IMR-90 (cell line): ENCODE results near the gene TTC39B. TPM values are rescaled to one million over a fixed set of nuclear protein-coding genes. Genes with fewer than 3 reads are reported as not detected.
A peak's percentile ranks its signal among the peaks of the same experiment; 100 is the strongest.

ENCODE experiments used
- ATAC-seq: fragments of 200-7000 bp; cut with Tn5 transposase; 2 replicates; pipeline ENCODE4 v1.9.1; 2020; ENCODE audit warnings: low read depth, mild to moderate bottlenecking, moderate library complexity
- BruUV-seq: library from RNA; stranded (reverse); fragments of 400-500 nt; replicated peaks from 2 replicates; lab custom pipeline; 2021; lab: Mats Ljungman, UMichigan
- CTCF ChIA-PET: fragments of 300-600 bp; formaldehyde crosslinking; extraction: SDS; loops from one replicate; lab custom pipeline; 2021; ENCODE audit warnings: antibody characterized with exemption; lab: Yijun Ruan, JAX
- POLR2A ChIA-PET: fragments of 300-600 bp; sonication (Branson Sonifier 250); formaldehyde crosslinking; loops from one replicate; lab custom pipeline; 2022; ENCODE audit warnings: antibody characterized with exemption; ENCODE audit not compliant: unreplicated experiment; lab: Charles Lee
- DNase-seq: peaks from one replicate; pipeline ENCODE4 v3.0.0; 2013
- H2AFZ ChIP-seq: replicated peaks from 2 replicates; pipeline ENCODE3; 2013; ENCODE audit warnings: low read length, mild to moderate bottlenecking; ENCODE audit not compliant: poor library complexity
- H2AK5ac ChIP-seq: 2 replicates; pipeline ENCODE4 v1.6.1; 2013; ENCODE audit warnings: low read depth, low read length, inconsistent platforms
- H2AK9ac ChIP-seq: replicated peaks from 2 replicates; pipeline ENCODE3; 2013; ENCODE audit warnings: mild to moderate bottlenecking, low read depth, low read length, moderate library complexity; ENCODE audit not compliant: poor library complexity
- H2BK120ac ChIP-seq: 2 replicates; pipeline ENCODE4 v1.6.1; 2013; ENCODE audit warnings: low read depth, low read length, inconsistent platforms
- H2BK15ac ChIP-seq: 3 replicates; pipeline ENCODE4 v1.6.1; 2013; ENCODE audit warnings: low read depth, low read length, inconsistent platforms
- H2BK20ac ChIP-seq: 2 replicates; pipeline ENCODE4 v1.6.1; 2013; ENCODE audit warnings: low read depth, mild to moderate bottlenecking, inconsistent platforms, low read length, moderate library complexity
- H2BK5ac ChIP-seq: 2 replicates; pipeline ENCODE4 v1.6.1; 2013; ENCODE audit warnings: mild to moderate bottlenecking, low read depth, low read length, inconsistent platforms; ENCODE audit not compliant: poor library complexity, severe bottlenecking
- H3K14ac ChIP-seq: replicated peaks from 2 replicates; pipeline ENCODE4 v1.6.1; 2013; ENCODE audit warnings: low read depth, low read length, inconsistent platforms
- H3K18ac ChIP-seq: 2 replicates; pipeline ENCODE4 v1.6.1; 2013; ENCODE audit warnings: low read depth, low read length, control low read depth
- H3K23ac ChIP-seq: 2 replicates; pipeline ENCODE4 v1.6.1; 2013; ENCODE audit warnings: low read depth, low read length, inconsistent platforms
- H3K27ac ChIP-seq: 2 replicates; pipeline ENCODE4 v1.5.1; 2013; ENCODE audit warnings: mild to moderate bottlenecking, control low read depth, low read length; ENCODE audit not compliant: insufficient read depth
- H3K27me3 ChIP-seq: 2 replicates; pipeline ENCODE4 v1.6.1; 2013; ENCODE audit warnings: low read length; ENCODE audit not compliant: control insufficient read depth, insufficient read depth
- H3K36me3 ChIP-seq: 2 replicates; pipeline ENCODE4 v1.6.1; 2013; ENCODE audit warnings: low read length, mixed read lengths; ENCODE audit not compliant: control insufficient read depth, insufficient read depth
- H3K4ac ChIP-seq: 2 replicates; pipeline ENCODE4 v1.6.1; 2013; ENCODE audit warnings: low read depth, low read length, inconsistent platforms
- H3K4me1 ChIP-seq: 2 replicates; pipeline ENCODE4 v1.6.1; 2013; ENCODE audit warnings: low read length, mixed read lengths; ENCODE audit not compliant: control insufficient read depth, insufficient read depth
- H3K4me2 ChIP-seq: 2 replicates; pipeline ENCODE4 v1.6.1; 2013; ENCODE audit warnings: low read depth, mild to moderate bottlenecking, control low read depth, low read length, moderate library complexity
- H3K4me3 ChIP-seq: 2 replicates; pipeline ENCODE4 v1.5.1; 2013; ENCODE audit warnings: low read depth, mild to moderate bottlenecking, control low read depth, low read length, moderate library complexity; ENCODE audit not compliant: insufficient read depth
- H3K56ac ChIP-seq: 2 replicates; pipeline ENCODE4 v1.6.1; 2013; ENCODE audit warnings: low read length, inconsistent platforms; ENCODE audit not compliant: insufficient read depth; ENCODE audit errors: extremely low read depth
- H3K79me1 ChIP-seq, 2 experiments: 2 replicates each; pipeline ENCODE4 v1.6.1; 2013; ENCODE audit warnings: low read length in 2 of 2, inconsistent platforms in 1 of 2, low read depth in 1 of 2
- H3K9ac ChIP-seq: 2 replicates; pipeline ENCODE4 v1.6.1; 2013; ENCODE audit warnings: low read depth, low read length, control low read depth
- H3K9me1 ChIP-seq: 2 replicates; pipeline ENCODE4 v1.6.1; 2013; ENCODE audit warnings: low read length, inconsistent platforms; ENCODE audit not compliant: insufficient read depth
- H3K9me3 ChIP-seq: 2 replicates; pipeline ENCODE4 v1.6.1; 2013; ENCODE audit warnings: low read length; ENCODE audit not compliant: control insufficient read depth, insufficient read depth
- H4K20me1 ChIP-seq: 2 replicates; pipeline ENCODE4 v1.6.1; 2013; ENCODE audit warnings: low read length, inconsistent platforms; ENCODE audit not compliant: insufficient read depth
- H4K5ac ChIP-seq: 2 replicates; pipeline ENCODE4 v1.6.1; 2013; ENCODE audit warnings: mild to moderate bottlenecking, low read depth, low read length, control low read depth
- H4K8ac ChIP-seq, 2 experiments: 2 replicates each; pipeline ENCODE4 v1.6.1; 2013; ENCODE audit warnings: low read depth in 2 of 2, low read length in 2 of 2, control low read depth in 1 of 2, inconsistent platforms in 1 of 2
- H4K91ac ChIP-seq: 2 replicates; pipeline ENCODE4 v1.6.1; 2013; ENCODE audit warnings: low read depth, low read length, inconsistent platforms; ENCODE audit not compliant: insufficient read depth
- BHLHE40 ChIP-seq: fragments of 150-350 bp; IDR thresholded peaks from 2 replicates; pipeline ENCODE4 v1.6.1; 2016; ENCODE audit warnings: mild to moderate bottlenecking, low read depth, low read length
- CEBPB ChIP-seq: IDR thresholded peaks from 2 replicates; pipeline ENCODE4 v1.6.1; 2012; ENCODE audit warnings: low read depth, low read length, improper control_type of control experiment
- CHD1 ChIP-seq: IDR thresholded peaks from 2 replicates; pipeline ENCODE4 v1.6.1; 2012; ENCODE audit warnings: low read depth, low read length, improper control_type of control experiment
- CTCF ChIP-seq: conservative IDR thresholded peaks from 2 replicates; pipeline ENCODE4 v1.5.1; 2012; ENCODE audit warnings: mild to moderate bottlenecking, low read depth, low read length, improper control_type of control experiment
- ELK1 ChIP-seq: fragments of 150-350 bp; IDR thresholded peaks from 2 replicates; pipeline ENCODE4 v1.6.1; 2016; ENCODE audit warnings: low read depth, mild to moderate bottlenecking, low read length, moderate library complexity, borderline replicate concordance
- FOS ChIP-seq: fragments of 150-350 bp; IDR thresholded peaks from 2 replicates; pipeline ENCODE4 v1.6.1; 2016; ENCODE audit warnings: low read depth, low read length
- MAFK ChIP-seq: IDR thresholded peaks from 2 replicates; pipeline ENCODE4 v1.6.1; 2012; ENCODE audit warnings: low read depth, low read length, improper control_type of control experiment
- MAZ ChIP-seq: IDR thresholded peaks from 2 replicates; pipeline ENCODE4 v1.6.1; 2012; ENCODE audit warnings: low read depth, mild to moderate bottlenecking, low read length, improper control_type of control experiment, moderate library complexity, borderline replicate concordance
- MXI1 ChIP-seq: IDR thresholded peaks from 2 replicates; pipeline ENCODE4 v1.6.1; 2012; ENCODE audit warnings: low read depth, mild to moderate bottlenecking, low read length, moderate library complexity, borderline replicate concordance
- NFE2L2 ChIP-seq: fragments of 150-350 bp; IDR thresholded peaks from 2 replicates; pipeline ENCODE4 v1.6.1; 2016; ENCODE audit warnings: low read depth, mild to moderate bottlenecking, low read length
- POLR2A ChIP-seq: IDR thresholded peaks from 2 replicates; pipeline ENCODE4 v1.6.1; 2012; ENCODE audit warnings: mild to moderate bottlenecking, low read depth, low read length
- RAD21 ChIP-seq: IDR thresholded peaks from 2 replicates; pipeline ENCODE4 v1.6.1; 2012; ENCODE audit warnings: low read length, improper control_type of control experiment
- RCOR1 ChIP-seq: IDR thresholded peaks from 2 replicates; pipeline ENCODE4 v1.6.1; 2012; ENCODE audit warnings: mild to moderate bottlenecking, low read length, improper control_type of control experiment; ENCODE audit not compliant: insufficient replicate concordance
- RFX5 ChIP-seq: IDR thresholded peaks from 2 replicates; pipeline ENCODE4 v1.8.0; 2012; ENCODE audit warnings: low read depth, mild to moderate bottlenecking, low read length, moderate library complexity
- SMC3 ChIP-seq: fragments of 150-350 bp; IDR thresholded peaks from 2 replicates; pipeline ENCODE4 v1.6.1; 2016; ENCODE audit warnings: low read depth, mild to moderate bottlenecking, antibody characterized with exemption, low read length, moderate library complexity
- USF2 ChIP-seq: fragments of 150-350 bp; IDR thresholded peaks from 2 replicates; pipeline ENCODE4 v1.6.1; 2017; ENCODE audit warnings: mild to moderate bottlenecking, antibody characterized with exemption, low read length, low read depth
- WGBS, 2 experiments: methylation state at CpG; one replicate each; pipeline versions ENCODE4 v1.1.5 to v1.1.7; 2013; ENCODE audit warnings: missing lambda C conversion rate in 2 of 2; ENCODE audit not compliant: insufficient read length in 1 of 2; ENCODE audit errors: extremely low coverage in 2 of 2; 5-methylcytosine and 5-hydroxymethylcytosine counted together
- dilution Hi-C: fragments of 300-500 bp; cut with HindIII; formaldehyde crosslinking; loops from one replicate; pipeline ENCODE4 v1.14.3; 2018; ENCODE audit warnings: low sequenced_read_pairs; ENCODE audit not compliant: unreplicated experiment
- in situ Hi-C: fragments of 300-500 bp; cut with MboI; formaldehyde crosslinking; loops from 3 replicates; pipeline ENCODE4 v1.14.3; 2019; ENCODE audit warnings: low sequenced_read_pairs, inconsistent platforms, mixed read lengths
- intact Hi-C: fragments of 100-400 bp; cut with micrococcal nuclease; formaldehyde crosslinking; loops from 2 replicates; pipeline ENCODE4 v1.10.0; 2022
- polyA plus RNA-seq, 3 experiments: library from polyadenylated mRNA; depleted of rRNA; stranded (reverse); fragments of >200 nt; gene quantifications; 2 replicates each; pipeline ENCODE4 v1.2.3, GENCODE V29; 2012; ENCODE audit warnings: low replicate concordance in 1 of 3
- total RNA-seq: library from RNA; depleted of rRNA; stranded (reverse); fragments of >200 nt; gene quantifications from 2 replicates; pipeline ENCODE4 v1.2.3, GENCODE V29; 2012

The TTC39B gene
- total and polyA plus RNA-seq, 2 of the 4 experiments (the other 2 are of a cell fraction) = 2.5 to 12.2 TPM

DNA sequence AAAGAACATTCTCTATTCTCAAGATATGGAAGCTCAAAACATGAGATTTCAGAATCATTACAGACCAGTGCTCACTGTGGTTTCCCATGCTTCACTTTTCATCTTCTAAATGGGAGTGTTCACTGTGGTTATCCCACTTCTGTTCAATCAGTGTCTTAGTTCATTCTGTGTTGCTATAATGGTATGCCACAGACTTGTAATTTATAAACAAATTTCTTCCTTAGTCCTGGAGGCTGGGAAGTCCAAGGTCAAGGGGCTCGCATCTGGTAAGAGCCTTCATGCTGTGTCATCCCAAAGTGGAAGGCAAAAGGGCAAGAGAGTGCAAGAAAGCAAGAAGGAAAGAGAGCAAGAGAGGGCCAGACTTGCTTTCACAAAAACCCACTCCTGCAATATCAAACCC lies 146.3 kb downstream of the TTC39B start:
- no peaks in the 10 kb centered on the region for H4K20me1 ChIP-seq
- in situ Hi-C loops = no loop called here
- no peak overlapping the region for H2BK15ac ChIP-seq
- no peak overlapping the region for H4K91ac ChIP-seq
- H3K4me3 ChIP-seq = no peak overlapping the region
- H3K4me2 ChIP-seq = no peak overlapping the region; the same call in 1 of the 2 replicates
- no peak overlapping the region for H2AK5ac ChIP-seq
- H4K8ac ChIP-seq = no peak overlapping the region
- H3K4ac ChIP-seq = no peak overlapping the region
- no peak overlapping the region for H3K18ac ChIP-seq
- no peak for TF ChIP-seq MXI1
- TF ChIP-seq ELK1 = no peak
- TF ChIP-seq NFE2L2 = peak; percentile 50; the same call in 1 of the 2 replicates
- TF ChIP-seq CEBPB = no peak
- TF ChIP-seq RAD21 = no peak
- TF ChIP-seq MAFK = peak; percentile 1; the same call in 1 of the 2 replicates
- no peak for TF ChIP-seq SMC3
- TF ChIP-seq USF2 = no peak
- TF ChIP-seq POLR2A = no peak
- no peak for TF ChIP-seq RFX5
- no peak for TF ChIP-seq MAZ
- no peak for TF ChIP-seq CTCF
- no peak for TF ChIP-seq BHLHE40
- TF ChIP-seq FOS = no peak
- peak; percentile 31 for TF ChIP-seq RCOR1
- TF ChIP-seq CHD1 = no peak
- POLR2A ChIA-PET = no interaction called here
- BruUV-seq = no TSS peak
- H3K36me3 ChIP-seq = no peaks in the 10 kb centered on the region
- DNase-seq = peak; percentile 89
- no peak overlapping the region; the same call in 1 of the 2 replicates for H3K14ac ChIP-seq
- intact Hi-C loops = no loop called here
- peak; percentile 87 for ATAC-seq
- H3K56ac ChIP-seq = no peak overlapping the region
- CTCF ChIA-PET = no interaction called here
- no peak overlapping the region for H2AFZ ChIP-seq
- no peak overlapping the region for H3K27ac ChIP-seq
- peaks cover 5% of the 10 kb centered on the region; the same call in 1 of the 2 replicates for H3K27me3 ChIP-seq
- no peaks in the 10 kb centered on the region for H3K9me3 ChIP-seq
- no peak overlapping the region for H3K23ac ChIP-seq
- WGBS, 2 experiments = no CpG with 5 or more reads among the region's 1 CpG
- H4K5ac ChIP-seq = no peak overlapping the region
- H2BK20ac ChIP-seq = no peak overlapping the region
- no peak overlapping the region for H2BK5ac ChIP-seq
- H2BK120ac ChIP-seq = no peak overlapping the region
- dilution Hi-C loops = no loop called here
- no peak overlapping the region for H2AK9ac ChIP-seq
- no peaks in the 10 kb centered on the region for H3K79me1 ChIP-seq
- no peak overlapping the region for H3K9ac ChIP-seq
- H3K9me1 ChIP-seq = peaks cover 2% of the 10 kb centered on the region; the same call in 1 of the 2 replicates
- peaks cover 2% of the 10 kb centered on the region; the same call in 1 of the 2 replicates for H3K4me1 ChIP-seq
